Panc1 (cell line): ENCODE data around the gene PLPP1. TPM values are rescaled to one million over a fixed set of nuclear protein-coding genes. Genes with fewer than 3 reads are reported as not detected.

Experiments
- ATAC-seq: fragments of 200-7000 bp; cut with Tn5 transposase; 2 replicates; pipeline ENCODE4 v1.9.1; 2020; ENCODE audit warnings: mild to moderate bottlenecking, moderate library complexity
- BruUV-seq: library from RNA; stranded (reverse); fragments of 400-500 nt; replicated peaks from 2 replicates; lab custom pipeline; 2021; lab: Mats Ljungman, UMichigan
- CTCF ChIA-PET: fragments of 300-600 bp; sonication (Branson Sonifier 250); formaldehyde crosslinking; loops from one replicate; lab custom pipeline; 2022; ENCODE audit warnings: antibody characterized with exemption; lab: Charles Lee
- POLR2A ChIA-PET: fragments of 300-600 bp; sonication (Branson Sonifier 250); formaldehyde crosslinking; loops from one replicate; lab custom pipeline; 2022; ENCODE audit warnings: antibody characterized with exemption; lab: Charles Lee
- DNase-seq: peaks from one replicate; pipeline ENCODE4 v3.0.0-alpha.2; 2010; ENCODE audit warnings: low read depth, low spot score
- H3K27ac ChIP-seq: 2 replicates; pipeline ENCODE4 v1.5.1; 2011; ENCODE audit warnings: mild to moderate bottlenecking, low read length, inconsistent platforms
- H3K27me3 ChIP-seq: fragments of 200-500 bp; sonication (Bioruptor generic); 2 replicates; pipeline ENCODE4 v1.6.0; 2014; ENCODE audit warnings: low read length, inconsistent platforms; ENCODE audit not compliant: control insufficient read depth, insufficient read depth
- H3K36me3 ChIP-seq: fragments of 200-500 bp; sonication (Bioruptor generic); 2 replicates; pipeline ENCODE4 v1.5.1; 2014; ENCODE audit warnings: inconsistent platforms, mild to moderate bottlenecking, low read length, moderate library complexity; ENCODE audit not compliant: control insufficient read depth, insufficient read depth
- H3K4me1 ChIP-seq: 2 replicates; pipeline ENCODE4 v1.5.1; 2011; ENCODE audit warnings: inconsistent platforms, mild to moderate bottlenecking, low read length, moderate library complexity; ENCODE audit not compliant: control insufficient read depth, insufficient read depth
- H3K4me3 ChIP-seq, 2 experiments: 2 replicates each; pipeline ENCODE4 v1.5.1; 2011 to 2012; ENCODE audit warnings: low read depth in 2 of 2, low read length in 2 of 2, mild to moderate bottlenecking in 2 of 2, inconsistent platforms in 1 of 2, moderate library complexity in 1 of 2
- H3K9me3 ChIP-seq: fragments of 200-500 bp; sonication (Bioruptor generic); 2 replicates; pipeline ENCODE4 v1.5.1; 2014; ENCODE audit warnings: low read depth, mild to moderate bottlenecking, inconsistent platforms, low read length, moderate library complexity; ENCODE audit not compliant: control insufficient read depth, insufficient read depth
- CTCF ChIP-seq: fragments of 450-650 bp; IDR thresholded peaks from 2 replicates; pipeline ENCODE4 v1.5.1; 2017; ENCODE audit warnings: mild to moderate bottlenecking
- POLR2AphosphoS5 ChIP-seq: IDR thresholded peaks from 2 replicates; pipeline ENCODE4 v1.6.1; 2012; ENCODE audit warnings: mild to moderate bottlenecking, low read depth, low read length, moderate library complexity
- REST ChIP-seq, 2 experiments: IDR thresholded peaks; 2 replicates each; pipeline ENCODE4 v1.6.1; 2011 to 2012; ENCODE audit warnings: low read depth in 2 of 2, control low read depth in 1 of 2, low read length in 1 of 2, mild to moderate bottlenecking in 1 of 2, moderate library complexity in 1 of 2; ENCODE audit not compliant: insufficient read depth in 1 of 2
- SIN3A ChIP-seq: IDR thresholded peaks from 2 replicates; pipeline ENCODE4 v1.6.1; 2012; ENCODE audit warnings: low read depth, mild to moderate bottlenecking, low read length, moderate library complexity, borderline replicate concordance; ENCODE audit not compliant: insufficient read depth
- TCF7L2 ChIP-seq: IDR thresholded peaks from 2 replicates; pipeline ENCODE4 v1.6.1; 2011; ENCODE audit warnings: mild to moderate bottlenecking, low read depth, low read length, inconsistent platforms
- in situ Hi-C: cut with HindIII; loops from 2 replicates; pipeline ENCODE4 v1.10.0; 2016; ENCODE audit warnings: low sequenced_read_pairs, low pct_unique_long_range_greater_than_20kb
- intact Hi-C: fragments of 100-400 bp; cut with micrococcal nuclease; formaldehyde crosslinking; loops from one replicate; pipeline ENCODE4 v1.10.0; 2022; ENCODE audit not compliant: unreplicated experiment
- total RNA-seq: library from RNA; stranded (reverse); gene quantifications from one replicate; pipeline ENCODE4 v1.2.1, GENCODE V29; 2021; ENCODE audit not compliant: unreplicated experiment

The PLPP1 gene
- total RNA-seq, 1 experiment from 2014 or later, result 35.7 TPM

- Histone ChIP-seq H3K4me3 (no peak overlapping the region), H3K36me3 (no peaks in the 10 kb centered on the region), H3K9me3 (no peaks in the 10 kb centered on the region), H3K4me1 (no peaks in the 10 kb centered on the region), H3K27me3 (no peaks in the 10 kb centered on the region), H3K27ac (no peak overlapping the region)
- intact Hi-C loops (no loop called here), in situ Hi-C loops (no loop called here)
- ATAC-seq (no peak), DNase-seq (no peak)
- BruUV-seq, result no TSS peak
- POLR2A ChIA-PET, result no interaction called here
- CTCF ChIA-PET, result no interaction called here
- no peak for TF ChIP-seq REST (IDR thresholded peaks at IDR 0.05; ENCODE audit: insufficient read depth in 1 of 2, low read depth in 2 of 2, low read length in 1 of 2)
- TF ChIP-seq CTCF, result no peak
These were observed 17.0 kb downstream of the PLPP1 start for GRCh38 chr5:55517804-55518203.

GRCh38 chr5:55511010-55511409, 23.8 kb downstream of the PLPP1 start:
- Histone ChIP-seq H3K4me3 (no peak overlapping the region), H3K4me1 (peaks cover 6% of the 10 kb centered on the region; the same call in 1 of the 2 replicates), H3K27me3 (no peaks in the 10 kb centered on the region), H3K9me3 (no peaks in the 10 kb centered on the region), H3K27ac (no peak overlapping the region), H3K36me3 (no peaks in the 10 kb centered on the region)
- no TSS peak for BruUV-seq
- intact Hi-C loops (no loop called here), in situ Hi-C loops (no loop called here)
- ChIA-PET CTCF (no interaction called here), POLR2A (no interaction called here)
- no peak for TF ChIP-seq CTCF
- no peak for TF ChIP-seq POLR2AphosphoS5
- no peak for TF ChIP-seq REST (IDR thresholded peaks at IDR 0.05; ENCODE audit: insufficient read depth in 1 of 2, low read depth in 2 of 2, low read length in 1 of 2)
- TF ChIP-seq SIN3A, result no peak
- TF ChIP-seq TCF7L2, result no peak
- no peak for DNase-seq
- no peak for ATAC-seq
